Middle frontal gyrus (tissue), 1 donor: ENCODE results near the gene LZTR1.
A peak's percentile ranks its signal among the peaks of the same experiment; 100 is the strongest.
"Not testable (repeated sequence)": the region's sequence is repeated elsewhere in the genome, so short reads cannot be mapped to it uniquely, and the experiment has no call there.

Experiments
- DNase-seq: peaks from one replicate; pipeline ENCODE4 v3.0.0-alpha.2; 2015; ENCODE audit warnings: low spot score; ENCODE audit errors: extremely low spot score

LZTR1 gene

GRCh38 chr22:20996598-20997535 lies 14.8 kb downstream of the LZTR1 start:
- no peak for DNase-seq

DNA sequence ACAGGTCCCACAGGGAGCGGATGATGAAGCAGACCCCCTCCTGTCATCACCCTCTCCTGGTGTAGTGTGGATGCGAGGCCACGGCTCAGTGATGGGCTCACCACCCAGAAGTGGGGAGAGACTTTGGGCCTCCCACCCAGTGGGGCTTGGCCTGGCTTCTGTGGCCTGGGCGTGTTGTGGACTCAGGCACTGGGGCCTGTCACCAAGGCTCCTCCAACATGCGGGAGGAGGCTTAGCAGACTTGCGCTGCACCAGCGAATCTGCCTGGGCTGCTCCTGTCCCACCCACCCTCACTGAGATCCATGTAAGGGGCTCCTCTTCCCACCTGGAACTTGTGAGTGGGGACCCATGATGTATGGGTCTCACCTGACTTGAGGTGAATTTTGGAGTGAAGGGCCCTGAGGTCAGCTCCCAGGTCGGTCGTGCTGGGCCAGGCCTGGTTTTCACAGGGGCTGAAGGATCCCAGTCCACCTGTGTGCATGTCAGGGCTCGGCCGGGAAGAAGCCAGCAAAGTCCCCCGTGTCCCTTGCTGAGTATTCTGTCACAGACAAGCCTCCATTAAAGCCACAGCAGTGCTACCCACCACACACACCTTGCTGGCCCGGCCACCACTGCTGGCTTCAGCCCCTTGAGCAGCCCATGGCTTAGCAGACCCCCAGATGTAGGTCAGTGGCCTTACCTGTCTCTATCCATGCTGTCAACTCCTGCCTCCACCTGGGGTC lies 15.6 kb downstream of the LZTR1 start:
- no peak for DNase-seq

DNA sequence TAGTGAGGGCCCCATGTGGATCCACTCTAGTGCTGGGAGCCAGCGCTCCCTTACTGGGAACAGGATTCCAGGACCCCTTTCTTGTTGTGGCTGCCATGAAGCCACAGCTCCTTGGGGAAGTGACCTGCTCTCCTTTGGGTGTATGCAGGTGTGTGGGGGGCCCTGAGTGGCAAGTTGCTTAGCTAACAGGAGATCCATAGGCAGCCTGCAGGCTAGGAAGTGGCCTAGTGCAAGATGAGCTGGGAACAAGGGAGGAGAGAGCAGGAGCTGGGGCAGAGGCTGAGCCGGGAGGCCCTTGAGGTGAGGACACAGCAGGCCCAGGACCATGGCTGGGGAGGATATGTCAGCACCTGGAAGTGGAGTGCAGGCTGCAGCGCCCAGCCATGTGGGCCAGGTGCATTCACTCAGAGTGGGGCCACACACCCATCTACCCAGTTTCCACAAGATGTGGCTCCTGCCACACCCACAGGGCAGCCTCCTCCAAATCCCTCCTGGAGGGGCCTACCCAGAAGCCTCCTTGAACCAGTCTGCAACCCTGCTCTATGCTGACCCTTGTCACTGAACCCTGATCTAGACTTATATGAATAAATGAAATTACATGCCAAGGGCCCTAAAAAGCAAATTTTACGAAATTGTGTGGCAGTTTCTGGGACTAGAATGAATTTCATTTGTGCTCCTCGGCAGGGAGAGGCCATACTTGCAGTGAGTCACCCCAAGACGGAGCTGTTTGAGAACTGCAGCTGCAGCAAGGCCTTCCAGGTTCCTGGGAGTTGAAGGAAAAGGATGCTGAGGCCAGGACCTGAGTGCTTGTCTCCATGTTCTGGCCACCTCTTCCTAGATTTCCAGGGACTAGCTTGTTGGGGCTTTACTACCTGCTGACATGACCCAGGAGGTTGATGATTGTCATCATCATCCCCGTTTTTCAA lies 16.6 kb downstream of the LZTR1 start:
- DNase-seq: no peak

GRCh38 chr22:20999350-21000206 lies 17.5 kb downstream of the LZTR1 start:
- DNase-seq: no peak

GRCh38 chr22:21000207-21000986 lies 18.3 kb downstream of the LZTR1 start:
- DNase-seq: no peak

- no peak for DNase-seq
Observed at GRCh38 chr22:21000987-21001600, 19.0 kb downstream of the LZTR1 start.

DNA sequence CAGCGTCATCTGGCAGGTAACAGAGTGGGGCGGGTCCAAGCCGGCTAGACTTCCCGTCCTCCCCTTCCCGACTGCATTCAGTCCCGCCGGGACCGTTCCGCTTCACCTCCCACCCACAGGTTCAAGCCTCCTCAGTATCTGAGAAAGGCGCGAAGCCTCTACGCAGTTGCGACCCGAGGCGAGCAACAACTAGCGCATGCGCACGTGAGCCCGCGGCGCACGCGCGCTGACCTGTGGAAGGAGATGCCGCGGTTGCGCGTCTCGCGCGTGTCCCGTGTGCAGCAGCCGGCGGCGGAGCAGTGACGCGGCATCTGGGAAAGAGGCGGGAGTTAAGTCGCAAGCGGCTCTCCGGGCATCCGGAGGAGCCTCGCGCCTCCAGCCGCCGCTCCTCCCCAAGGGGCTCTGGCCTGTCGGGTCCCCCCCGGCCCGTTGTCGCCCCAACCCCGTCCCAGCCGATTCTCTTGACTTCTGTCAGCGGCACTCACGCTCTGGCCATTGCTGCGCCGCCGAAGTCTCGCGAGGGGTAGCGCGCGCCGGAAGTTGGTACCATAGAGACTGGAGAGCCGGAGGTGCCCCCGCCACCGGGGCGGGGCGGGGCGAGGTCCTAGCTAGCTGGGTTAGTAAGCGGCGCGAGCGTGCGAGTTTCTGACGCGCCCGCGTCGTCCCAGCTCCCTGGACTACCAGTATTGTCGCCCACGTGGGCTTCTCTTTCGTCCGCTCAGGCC lies 19.7 kb downstream of the LZTR1 start, which contains the start of gene THAP7:
Gene THAP7, minus strand, starts transcription at position 518 of the 725 bp plus-strand sequence. Its CDS starts 207 bp downstream, at position 311.
- DNase-seq: peak; percentile 94

GRCh38 chr22:21003782-21004181 lies 21.7 kb downstream of the LZTR1 start:
- DNase-seq: no peak

DNA sequence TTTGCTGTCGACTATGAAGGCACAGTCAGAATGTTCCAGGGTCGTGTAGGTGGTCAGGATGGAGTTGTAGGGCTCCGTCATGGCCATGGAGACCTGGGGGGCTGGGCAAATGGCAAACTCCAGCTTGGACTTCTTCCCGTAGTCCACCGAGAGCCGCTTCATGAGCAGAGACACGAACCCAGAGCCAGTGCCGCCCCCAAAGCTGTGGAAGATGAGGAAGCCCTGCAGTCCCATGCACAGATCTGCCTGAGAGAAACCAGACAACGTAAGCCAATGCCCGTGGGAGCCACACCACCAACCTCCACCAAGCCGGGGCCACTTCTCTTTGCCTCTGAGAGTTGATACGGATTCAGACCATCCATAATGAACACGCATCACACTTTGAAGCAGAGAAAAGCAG lies 27.1 kb downstream of the LZTR1 start:
- not testable (repeated sequence) for DNase-seq

DNA sequence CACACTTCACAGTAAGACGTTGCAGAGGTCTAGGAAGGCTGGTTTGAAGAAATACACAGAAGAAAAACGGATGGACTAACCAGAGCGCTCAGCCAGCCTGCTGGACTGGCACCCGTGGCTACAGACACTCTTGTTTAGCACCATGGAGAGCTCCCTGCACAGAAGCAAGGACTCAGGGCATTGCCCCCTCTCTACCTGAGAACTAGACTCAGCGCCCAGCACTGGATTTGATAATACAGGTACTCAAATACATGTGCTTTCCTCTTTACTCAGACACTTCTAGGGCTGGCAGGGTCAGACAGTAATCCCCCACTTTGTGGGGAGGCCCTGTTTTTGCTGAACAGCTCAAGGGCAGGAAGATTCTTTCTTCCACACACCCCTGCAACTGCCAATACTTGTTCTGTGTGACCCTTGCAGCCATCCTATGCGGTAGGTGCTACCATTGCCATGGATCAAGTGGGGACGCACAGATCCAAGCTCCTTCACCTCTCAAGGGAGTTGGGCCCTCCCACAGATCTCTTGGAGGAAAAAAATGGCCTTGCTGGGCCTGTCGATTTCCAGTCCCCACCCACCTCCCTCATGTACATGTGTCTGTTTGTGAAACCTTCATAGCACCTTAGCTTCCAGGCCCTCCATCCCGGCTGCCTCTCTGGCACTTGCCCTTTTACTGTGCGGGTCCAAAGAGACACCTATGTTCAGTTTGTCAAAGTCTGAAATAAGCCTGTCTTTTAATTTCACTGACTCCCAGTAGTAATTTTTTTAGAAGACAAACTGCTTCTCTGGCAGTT lies 27.7 kb downstream of the LZTR1 start:
- no peak for DNase-seq

GRCh38 chr22:21010426-21011113 lies 28.5 kb downstream of the LZTR1 start:
- DNase-seq: no peak

- DNase-seq: no peak
Observed at GRCh38 chr22:21012446-21013407, 30.6 kb downstream of the LZTR1 start.

DNA sequence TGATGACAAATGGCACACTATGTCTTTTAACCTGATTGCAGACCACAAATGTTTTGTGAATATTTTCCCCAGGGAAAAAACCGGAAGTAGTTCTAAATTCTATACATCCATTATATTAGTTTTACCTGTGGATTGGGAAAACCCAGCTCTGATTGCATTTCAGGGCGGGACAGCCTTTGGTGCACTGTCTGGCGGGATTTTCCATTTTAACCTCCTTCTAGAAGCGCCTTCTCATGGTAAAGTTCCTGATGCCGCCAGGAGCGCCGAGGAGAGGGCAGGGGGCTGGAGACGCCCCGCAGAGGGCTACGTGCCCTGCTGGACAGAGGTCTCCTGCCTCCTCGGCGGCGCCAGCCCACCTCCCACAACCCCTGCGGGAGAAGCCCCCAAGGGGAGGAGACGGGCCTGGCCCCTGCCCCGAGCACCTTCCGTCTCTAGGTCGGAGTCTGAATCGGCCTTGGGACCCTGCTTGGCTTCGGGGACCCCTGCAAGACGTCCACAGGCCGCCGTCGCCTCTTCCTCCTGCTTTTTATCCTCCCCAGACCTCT lies 31.6 kb downstream of the LZTR1 start:
- no peak for DNase-seq

- peak; percentile 82 for DNase-seq
Observed at GRCh38 chr22:21014202-21014725, 32.2 kb downstream of the LZTR1 start.

- no peak for DNase-seq
Observed at GRCh38 chr22:21014726-21015465, 32.8 kb downstream of the LZTR1 start, which contains the start of gene P2RX6. Gene P2RX6, plus strand, starts transcription at chr22:21015165. Its CDS starts 10 bp downstream, at chr22:21015175.
